ENCODE data around the gene CYP27B1.
"Not testable (repeated sequence)": the region's sequence is repeated elsewhere in the genome, so short reads cannot be mapped to it uniquely, and the experiment has no call there.

CYP27B1 gene

DNA sequence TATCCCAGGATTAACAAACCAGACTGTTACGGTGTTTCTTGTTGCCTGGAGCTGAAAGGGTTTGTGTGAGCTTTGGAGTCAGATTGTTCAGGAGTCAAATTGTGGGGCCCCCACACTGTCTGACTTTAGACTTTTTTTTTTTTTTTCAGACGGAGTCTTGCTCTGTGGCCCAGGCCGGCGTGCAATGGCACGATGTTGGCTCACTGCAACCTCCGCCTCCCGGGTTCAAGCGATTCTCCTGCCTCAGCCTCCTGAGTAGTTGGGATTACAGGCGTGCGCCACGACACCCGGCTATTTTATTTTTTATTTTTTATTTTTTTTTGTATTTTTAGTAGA, 16.6 kb upstream of the CYP27B1 start:
- no peak for DNase-seq

- DNase-seq: peak; percentile 98 to 99 (median 99)
These were observed 16.0 kb upstream of the CYP27B1 start, which contains the start of gene TSFM for GRCh38 chr12:57782608-57783465. Gene TSFM (plus strand): TSS chr12:57782787. CDS start chr12:57782802, 15 bp downstream.

DNA sequence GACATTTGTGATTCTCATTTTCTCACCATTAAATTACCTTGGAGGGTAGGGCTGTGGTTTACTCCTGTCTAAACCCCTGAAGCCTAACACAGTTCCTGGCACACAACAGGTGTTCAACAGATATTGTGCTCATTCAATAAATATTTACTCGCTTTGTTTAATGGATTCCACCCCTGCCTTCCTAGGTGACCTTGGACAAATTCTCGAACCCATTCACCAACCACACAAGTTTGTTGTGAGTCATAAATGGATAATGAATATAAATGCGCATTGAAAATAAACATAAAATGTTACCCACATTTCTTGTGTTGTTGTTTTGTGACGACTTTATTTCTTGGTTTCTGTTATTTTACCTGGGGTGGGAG, 15.3 kb upstream of the CYP27B1 start:
- DNase-seq: no peak

- DNase-seq: peak in 1 of 3 donors; percentile 30
These were observed 14.9 kb upstream of the CYP27B1 start for GRCh38 chr12:57781801-57782200.

GRCh38 chr12:57781244-57781643, 14.4 kb upstream of the CYP27B1 start:
- peak; percentile 28 to 50 (median 30) for DNase-seq

- no peak for DNase-seq
These were observed 13.5 kb upstream of the CYP27B1 start for GRCh38 chr12:57780284-57780897.

GRCh38 chr12:57779736-57780135, 12.9 kb upstream of the CYP27B1 start:
- no peak for DNase-seq

DNA sequence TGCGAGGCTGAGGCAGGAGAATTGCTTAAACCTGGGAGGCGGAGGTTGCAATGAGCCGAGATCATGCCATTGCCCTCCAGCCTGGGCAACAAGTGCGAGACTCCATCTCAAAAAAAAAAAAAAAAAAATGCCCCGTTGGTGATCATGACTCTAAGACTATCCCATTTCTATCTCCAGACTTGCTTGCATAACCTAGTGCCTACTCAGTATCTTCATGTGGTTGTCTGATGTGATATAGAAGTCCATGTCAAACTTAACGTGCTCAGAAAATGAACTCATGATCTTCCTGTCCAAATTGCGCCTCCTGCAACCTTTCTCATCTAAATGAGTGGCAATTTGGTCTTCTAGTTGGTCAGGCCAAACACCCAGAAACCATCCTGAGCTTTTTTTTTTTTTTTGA, 11.0 kb upstream of the CYP27B1 start:
- DNase-seq: no peak

DNA sequence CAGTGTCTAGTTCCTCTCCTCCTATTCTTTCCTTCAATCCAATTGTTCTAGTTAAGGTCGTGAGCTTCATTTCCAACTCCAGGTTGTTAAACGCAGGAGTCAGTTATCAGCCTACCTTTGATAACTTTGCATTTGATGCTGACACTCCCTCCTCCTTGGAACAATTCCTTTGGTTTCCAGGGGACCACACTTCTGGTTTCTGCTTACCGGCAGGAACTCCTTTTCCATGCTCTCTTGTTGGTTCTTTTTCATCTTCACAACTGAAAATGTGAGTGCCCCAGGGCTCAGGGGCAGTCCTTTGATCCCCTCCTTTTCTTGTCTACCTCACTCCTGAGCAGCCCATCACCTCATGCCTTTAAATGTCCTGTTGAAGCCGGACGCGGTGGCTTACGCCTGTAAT, 10.5 kb upstream of the CYP27B1 start:
- no peak for DNase-seq

DNA sequence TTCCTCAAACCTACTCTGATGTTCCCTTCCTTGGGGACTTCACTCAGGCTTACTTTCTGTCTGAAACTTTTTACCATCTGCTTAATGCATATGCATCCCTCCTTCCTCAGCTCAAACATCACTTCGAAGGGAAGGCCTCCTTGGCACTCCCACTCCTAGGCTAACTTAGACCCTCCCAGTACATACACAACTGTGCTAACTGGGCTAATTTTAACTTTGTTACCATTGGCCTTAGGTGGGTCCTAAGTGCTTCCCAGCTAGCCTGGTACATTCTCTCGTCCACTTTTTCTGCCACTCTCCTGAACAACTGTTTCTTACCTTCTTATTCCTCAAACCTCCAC, 9.3 kb upstream of the CYP27B1 start:
- no peak for DNase-seq

DNA sequence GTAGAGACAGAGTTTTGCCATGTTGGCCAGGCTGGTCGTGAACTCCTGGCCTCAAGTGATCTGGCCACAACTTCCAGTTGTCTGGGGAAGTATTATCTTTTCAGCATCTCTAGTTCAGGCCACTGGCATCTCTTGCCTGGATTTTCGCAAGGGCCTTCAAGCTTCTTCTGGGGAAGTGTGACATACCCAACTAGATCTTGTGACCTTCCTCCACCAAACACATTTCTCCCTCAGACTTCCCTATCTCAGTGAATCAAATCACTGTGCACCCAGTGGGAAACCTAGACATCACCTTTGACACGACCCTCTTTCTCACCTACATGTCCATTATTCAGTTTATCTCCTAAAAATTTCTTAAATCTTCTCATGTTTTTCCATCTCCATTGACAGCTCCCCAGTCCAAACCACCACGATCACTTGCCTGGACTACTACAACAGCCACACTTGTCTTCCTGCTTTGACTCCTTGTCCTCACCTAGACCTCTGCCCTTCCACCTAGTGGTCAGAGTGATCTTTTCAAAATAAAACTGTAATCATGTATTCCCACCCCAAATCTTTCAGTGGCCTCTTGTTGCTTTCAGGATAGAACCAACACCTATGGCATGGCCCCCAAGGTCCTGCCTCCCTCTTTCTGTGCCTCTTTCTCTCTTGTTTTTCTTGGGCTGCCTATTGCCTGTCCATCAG, 8.8 kb upstream of the CYP27B1 start:
- DNase-seq: peak; percentile 63 to 69 (median 67)

GRCh38 chr12:57775044-57775443, 8.2 kb upstream of the CYP27B1 start:
- DNase-seq: no peak

GRCh38 chr12:57774634-57775033, 7.8 kb upstream of the CYP27B1 start:
- not testable (repeated sequence) for DNase-seq

DNA sequence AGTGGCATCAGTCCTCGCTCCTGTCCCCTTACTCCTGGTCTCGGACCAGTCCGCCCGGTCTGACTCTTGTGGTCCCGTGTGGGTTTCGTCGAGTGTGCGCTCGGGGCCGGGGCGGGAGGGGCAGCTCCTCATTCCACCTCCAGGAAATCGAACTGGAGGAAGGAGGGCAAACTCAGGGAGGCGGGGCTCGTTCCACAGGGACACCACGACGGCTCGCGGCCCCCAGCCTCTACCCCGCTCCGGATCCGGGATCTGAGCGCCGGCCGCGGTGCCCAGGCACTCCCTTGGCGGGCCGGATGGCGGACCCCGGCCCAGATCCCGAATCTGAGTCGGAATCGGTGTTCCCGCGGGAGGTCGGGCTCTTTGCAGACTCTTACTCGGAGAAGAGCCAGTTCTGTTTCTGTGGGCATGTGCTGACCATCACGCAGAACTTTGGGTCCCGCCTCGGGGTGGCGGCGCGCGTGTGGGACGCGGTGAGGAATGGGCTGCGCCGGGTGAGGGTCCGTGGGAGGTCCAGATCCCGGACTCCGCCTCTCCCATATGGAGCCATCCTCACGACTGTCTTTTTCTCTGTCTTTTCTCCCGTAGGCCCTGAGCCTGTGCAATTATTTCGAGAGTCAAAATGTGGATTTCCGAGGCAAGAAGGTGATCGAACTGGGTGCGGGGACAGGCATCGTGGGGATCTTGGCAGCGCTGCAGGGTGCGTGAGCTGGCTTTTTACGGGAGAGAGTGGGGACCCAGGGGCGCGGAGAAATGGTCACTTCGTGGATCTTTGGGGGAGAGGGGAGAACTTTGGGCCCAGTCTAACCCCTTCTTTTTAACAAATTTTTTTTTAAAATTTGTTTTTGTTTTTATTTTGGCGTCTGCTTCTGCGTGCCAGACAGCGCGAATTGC, 5.8 kb upstream of the CYP27B1 start, which contains the start of gene EEF1AKMT3:
Gene EEF1AKMT3, plus strand, starts transcription at position 186 of the 894 bp plus-strand sequence. Its CDS starts 111 bp downstream, at position 297.
- DNase-seq: peak; percentile 60 to 80 (median 64)

GRCh38 chr12:57771873-57772428, 5.1 kb upstream of the CYP27B1 start, which contains the start of gene METTL1:
Gene METTL1 (minus strand): TSS chr12:57772105. CDS start chr12:57772083, 22 bp downstream.
- DNase-seq: peak; percentile 96 to 98 (median 97)

DNA sequence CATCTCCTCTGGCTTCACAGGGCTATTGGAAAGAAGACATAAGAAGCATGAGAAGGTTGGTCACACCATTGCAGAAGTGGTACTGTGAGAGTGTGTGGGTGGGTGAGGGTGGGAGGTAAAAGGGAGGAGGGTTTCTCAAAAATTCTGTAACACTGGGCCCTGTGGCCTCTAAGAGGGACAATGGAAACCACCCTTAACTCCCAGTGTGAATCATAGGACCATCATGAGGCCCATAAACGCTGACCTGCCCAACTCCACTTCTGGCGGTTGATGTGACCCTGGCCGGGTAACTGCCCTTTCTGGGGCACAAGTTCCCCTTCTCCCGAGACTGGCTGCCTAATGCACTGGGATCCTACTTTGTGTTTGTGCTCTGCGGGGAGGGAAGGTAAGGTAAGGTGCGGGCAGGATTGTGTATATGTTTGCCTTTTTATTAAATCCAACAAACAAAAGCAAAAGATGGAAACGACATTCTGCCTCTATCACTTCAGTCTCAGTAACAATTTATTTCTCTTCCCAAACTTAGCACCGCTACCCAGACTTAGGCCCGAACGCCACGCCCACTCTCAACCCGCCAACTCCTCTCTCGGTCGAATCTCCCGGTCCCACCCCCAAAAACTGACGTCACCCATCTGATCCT, 4.5 kb upstream of the CYP27B1 start:
- peak; percentile 96 to 98 (median 96) for DNase-seq

- DNase-seq: peak; percentile 42 to 65 (median 54)
These were observed 3.9 kb upstream of the CYP27B1 start for GRCh38 chr12:57770734-57771133.

- no peak for DNase-seq
These were observed 2.7 kb upstream of the CYP27B1 start for GRCh38 chr12:57769594-57769993.

- no peak for DNase-seq
These were observed 998 bp upstream of the CYP27B1 start for GRCh38 chr12:57767876-57768275.

DNA sequence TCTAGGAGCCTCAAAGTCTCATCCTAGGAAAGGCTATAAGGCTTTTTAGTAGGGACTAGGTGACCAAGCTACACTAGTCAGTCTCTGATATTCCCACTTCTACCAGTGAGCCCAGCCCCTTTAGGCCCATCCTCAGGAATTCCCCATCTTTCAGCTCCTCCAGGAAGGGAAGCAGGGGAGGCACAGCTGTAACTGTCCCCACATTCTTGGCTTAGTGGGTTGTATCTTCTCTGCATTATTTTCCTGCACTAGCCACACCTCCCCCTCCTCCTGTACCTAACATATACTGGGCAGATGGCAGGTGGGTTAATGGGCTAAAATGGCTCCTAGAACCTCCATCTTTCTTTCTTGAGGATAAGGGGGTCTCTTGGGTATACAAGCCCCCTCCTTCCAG, 424 bp upstream of the CYP27B1 start:
- peak in 2 of 3 donors; percentile 61 to 66 for DNase-seq

DNA sequence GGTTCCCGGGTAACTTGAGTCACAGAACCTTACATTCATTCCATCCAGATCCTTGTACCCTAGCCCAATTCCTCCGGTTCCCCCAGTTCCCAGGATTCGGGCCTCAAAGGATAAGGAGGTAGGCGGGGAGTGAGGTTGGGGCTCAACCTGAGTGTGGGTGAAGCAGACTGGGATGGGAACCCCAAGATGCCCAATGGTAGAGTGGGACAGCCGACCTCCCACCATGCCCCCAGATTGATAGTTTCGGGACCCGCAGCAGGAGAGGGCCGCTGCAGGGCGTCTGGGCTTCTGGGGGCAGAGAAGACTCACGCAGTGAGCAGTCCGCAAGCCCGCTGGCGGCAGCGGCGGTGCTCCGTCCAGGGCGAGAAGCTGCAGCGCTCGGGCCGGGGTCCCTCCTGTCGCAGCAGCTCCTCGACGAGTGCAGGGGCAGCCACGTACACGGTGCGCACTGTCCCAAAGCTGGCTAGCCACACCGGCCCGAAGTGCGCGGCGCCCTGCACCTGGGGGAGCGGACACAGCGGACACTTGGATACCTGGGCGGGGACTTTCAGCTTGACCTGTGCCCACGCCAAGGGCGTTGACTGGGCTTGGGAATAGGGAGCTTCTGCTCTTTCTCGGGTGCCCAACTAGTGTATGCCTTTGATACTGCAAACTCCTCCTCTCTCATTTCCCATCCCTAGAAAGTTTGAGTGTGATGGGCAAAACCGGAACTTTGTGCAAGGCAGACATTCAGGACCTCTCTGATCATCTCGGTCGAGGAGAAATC, 997 bp downstream of the CYP27B1 start:
- DNase-seq: peak in 1 of 3 donors; percentile 43
